ENCODE data around the gene DUSP1. TPM values are rescaled to one million over a fixed set of nuclear protein-coding genes. Genes with fewer than 3 reads are reported as not detected.

DUSP1 gene
- total and polyA plus RNA-seq, 9 of the 15 experiments (the other 6 are each of a cell fraction or from before 2014, with no cell fraction given) = 2.1 to 14.2 (median 8.5) TPM

DNA sequence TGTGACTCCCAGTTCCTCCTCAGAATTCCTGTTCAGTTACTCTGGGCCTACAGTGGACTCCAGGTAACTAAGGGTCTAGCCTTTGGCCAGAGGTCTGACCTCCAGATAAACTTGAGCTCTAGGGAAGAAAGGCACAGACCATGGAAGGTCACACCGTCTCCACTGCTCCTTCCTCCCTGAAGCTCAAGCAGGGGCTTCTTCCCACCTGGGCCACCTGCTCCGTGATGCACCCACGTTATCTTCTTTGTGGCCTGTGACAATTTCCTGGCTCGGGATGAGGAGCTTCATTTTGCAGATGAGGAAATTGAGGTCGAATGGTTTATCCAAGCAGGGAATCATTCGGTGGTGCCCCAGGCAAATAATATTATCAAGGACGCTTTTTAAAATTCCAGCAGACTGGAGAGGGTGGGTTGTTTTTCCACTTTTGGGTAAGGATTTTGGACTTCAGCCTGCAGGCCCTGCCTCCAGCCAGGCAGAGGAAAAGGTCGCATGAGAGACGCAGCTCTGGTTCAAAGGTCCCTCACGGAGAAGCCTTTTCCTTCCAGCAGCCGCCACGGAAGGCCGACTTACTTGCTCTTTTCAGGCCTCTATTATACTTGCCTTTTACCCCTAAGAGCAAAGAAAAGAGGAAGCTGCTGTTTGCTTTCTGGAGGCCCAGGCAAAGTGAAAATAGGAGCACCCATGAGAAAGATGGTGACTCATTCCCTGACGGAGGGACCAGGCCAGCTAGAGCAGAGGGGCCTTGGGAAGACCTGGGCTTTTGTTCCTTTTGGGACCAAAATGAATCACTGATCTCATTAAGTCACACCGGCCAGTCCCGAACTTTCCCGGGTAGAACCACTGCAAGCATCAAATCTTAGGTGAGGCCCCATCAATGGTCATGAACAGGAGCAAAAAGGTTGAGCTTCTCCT, 22.8 kb upstream of the DUSP1 start (continued):
- TF ChIP-seq NR2C2 (CRISPR knock-in tag; IDR thresholded peaks at IDR 0.05) (no peak), NR2C2 (tag; IDR thresholded peaks at IDR 0.05) (peak; percentile 53; the same call in 1 of the 2 replicates), MAFF (IDR thresholded peaks at IDR 0.05; ENCODE audit: low read length) (no peak), ZNF146 (CRISPR knock-in tag; IDR thresholded peaks at IDR 0.05; ENCODE audit: unreplicated experiment) (no peak), ZNF583 (CRISPR knock-in tag; IDR thresholded peaks at IDR 0.05) (0 out of 2 replicates have a peak, but pooled peaks have one; percentile 43), MAFG (tag; conservative IDR thresholded peaks at IDR 0.05) (no peak), CTBP1 (IDR thresholded peaks at IDR 0.05; ENCODE audit: borderline replicate concordance) (0 out of 2 replicates have a peak, but pooled peaks have one; percentile 39), LEF1 (IDR thresholded peaks at IDR 0.05) (peak; percentile 35; the same call in 1 of the 2 replicates), NFE2 (IDR thresholded peaks at IDR 0.05; ENCODE audit: low read depth) (peak; percentile 60; the same call in 1 of the 2 replicates), NR4A1 (CRISPR knock-in tag; IDR thresholded peaks at IDR 0.05) (no peak), NR4A1 (tag; IDR thresholded peaks at IDR 0.05) (no peak), BACH1 (tag; IDR thresholded peaks at IDR 0.05) (no peak), FOS (IDR thresholded peaks at IDR 0.05; ENCODE audit: extremely low read depth, insufficient read length) (peak; percentile 16), NFATC3 (IDR thresholded peaks at IDR 0.05) (no peak), SMARCE1 (IDR thresholded peaks at IDR 0.05) (peak; percentile 85; the same call in 1 of the 2 replicates), ARID1B (IDR thresholded peaks at IDR 0.05) (peak; percentile 44), SMARCC2 (IDR thresholded peaks at IDR 0.05; ENCODE audit: low read depth) (peak; percentile 56; the same call in 1 of the 2 replicates), ATF7 (IDR thresholded peaks at IDR 0.05) (peak; percentile 53), CBX5 (IDR thresholded peaks at IDR 0.05; ENCODE audit: borderline replicate concordance, low read depth) (0 out of 2 replicates have a peak, but pooled peaks have one; percentile 61), SPI1 (IDR thresholded peaks at IDR 0.05; ENCODE audit: borderline replicate concordance, low read depth, low read length) (peak; percentile 86), NUFIP1 (IDR thresholded peaks at IDR 0.05; ENCODE audit: partially characterized antibody) (no peak), EHMT2 (IDR thresholded peaks at IDR 0.05) (no peak), FOXK2 (conservative IDR thresholded peaks at IDR 0.05 in 1 of 2, IDR thresholded peaks at IDR 0.05 in 1 of 2; ENCODE audit: low read depth in 2 of 2) (0 out of 4 replicates have a peak, but pooled peaks of 1 of the 2 experiments have one; percentile 13), MTA3 (IDR thresholded peaks at IDR 0.05; ENCODE audit: borderline replicate concordance) (peak; percentile 50; the same call in 1 of the 2 replicates), KDM1A (IDR thresholded peaks at IDR 0.05) (no peak)
- TF ChIP-seq, protein P1, sequence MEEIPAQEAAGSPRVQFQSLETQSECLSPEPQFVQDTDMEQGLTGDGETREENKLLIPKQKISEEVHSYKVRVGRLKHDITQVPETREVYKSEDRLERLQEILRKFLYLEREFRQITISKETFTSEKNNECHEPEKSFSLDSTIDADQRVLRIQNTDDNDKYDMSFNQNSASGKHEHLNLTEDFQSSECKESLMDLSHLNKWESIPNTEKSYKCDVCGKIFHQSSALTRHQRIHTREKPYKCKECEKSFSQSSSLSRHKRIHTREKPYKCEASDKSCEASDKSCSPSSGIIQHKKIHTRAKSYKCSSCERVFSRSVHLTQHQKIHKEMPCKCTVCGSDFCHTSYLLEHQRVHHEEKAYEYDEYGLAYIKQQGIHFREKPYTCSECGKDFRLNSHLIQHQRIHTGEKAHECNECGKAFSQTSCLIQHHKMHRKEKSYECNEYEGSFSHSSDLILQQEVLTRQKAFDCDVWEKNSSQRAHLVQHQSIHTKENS (CRISPR knock-in tag; IDR thresholded peaks at IDR 0.05) = no peak
- TF ChIP-seq, protein P2, sequence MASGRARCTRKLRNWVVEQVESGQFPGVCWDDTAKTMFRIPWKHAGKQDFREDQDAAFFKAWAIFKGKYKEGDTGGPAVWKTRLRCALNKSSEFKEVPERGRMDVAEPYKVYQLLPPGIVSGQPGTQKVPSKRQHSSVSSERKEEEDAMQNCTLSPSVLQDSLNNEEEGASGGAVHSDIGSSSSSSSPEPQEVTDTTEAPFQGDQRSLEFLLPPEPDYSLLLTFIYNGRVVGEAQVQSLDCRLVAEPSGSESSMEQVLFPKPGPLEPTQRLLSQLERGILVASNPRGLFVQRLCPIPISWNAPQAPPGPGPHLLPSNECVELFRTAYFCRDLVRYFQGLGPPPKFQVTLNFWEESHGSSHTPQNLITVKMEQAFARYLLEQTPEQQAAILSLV (tag; IDR thresholded peaks at IDR 0.05) = no peak
- TF ChIP-seq, protein P3, sequence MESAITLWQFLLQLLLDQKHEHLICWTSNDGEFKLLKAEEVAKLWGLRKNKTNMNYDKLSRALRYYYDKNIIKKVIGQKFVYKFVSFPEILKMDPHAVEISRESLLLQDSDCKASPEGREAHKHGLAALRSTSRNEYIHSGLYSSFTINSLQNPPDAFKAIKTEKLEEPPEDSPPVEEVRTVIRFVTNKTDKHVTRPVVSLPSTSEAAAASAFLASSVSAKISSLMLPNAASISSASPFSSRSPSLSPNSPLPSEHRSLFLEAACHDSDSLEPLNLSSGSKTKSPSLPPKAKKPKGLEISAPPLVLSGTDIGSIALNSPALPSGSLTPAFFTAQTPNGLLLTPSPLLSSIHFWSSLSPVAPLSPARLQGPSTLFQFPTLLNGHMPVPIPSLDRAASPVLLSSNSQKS (CRISPR knock-in tag; IDR thresholded peaks at IDR 0.05) = no peak
